Activated T-cell treated with anti-CD3 and anti-CD28 coated beads, Interleukin-2, amount 50 U/mL, for 48 hours (primary cell): Measurements from ENCODE around the gene FLNA.
"Not testable (repeated sequence)": the region's sequence is repeated elsewhere in the genome, so short reads cannot be mapped to it uniquely, and the experiment has no call there.

Experiments used
- DNase-seq, 2 experiments: peaks; one replicate each; pipeline ENCODE4 v3.0.0-alpha.2; 2020

The FLNA gene

GRCh38 chrX:154399527-154400368 is 25.3 kb upstream of the FLNA start:
- DNase-seq, result peak; percentile 41 to 52

GRCh38 chrX:154398668-154399526 is 24.5 kb upstream of the FLNA start:
- DNase-seq, result peak; percentile 84 to 86

GRCh38 chrX:154397888-154398667 is 23.6 kb upstream of the FLNA start, which contains the start of gene RPL10:
Gene RPL10 (plus strand): TSS chrX:154398377. CDS start chrX:154398520, 143 bp downstream.
- peak; percentile 88 to 92 for DNase-seq

- DNase-seq, result peak; percentile 79 to 82
Measured at GRCh38 chrX:154396973-154397887, 22.8 kb upstream of the FLNA start.

- DNase-seq, result not testable (repeated sequence)
Measured at GRCh38 chrX:154396363-154396762, 21.9 kb upstream of the FLNA start.

GRCh38 chrX:154389812-154390747 is 15.6 kb upstream of the FLNA start:
- peak; percentile 55 to 62 for DNase-seq

- DNase-seq, result not testable (repeated sequence)
Measured at GRCh38 chrX:154388649-154389048, 14.2 kb upstream of the FLNA start.

GRCh38 chrX:154388094-154388493 is 13.7 kb upstream of the FLNA start:
- not testable (repeated sequence) for DNase-seq

- DNase-seq, result peak in 1 of 2 experiments; percentile 22
Measured at GRCh38 chrX:154384284-154384892, 10.0 kb upstream of the FLNA start.

GRCh38 chrX:154383359-154384283 is 9.2 kb upstream of the FLNA start:
- DNase-seq, result peak in 1 of 2 experiments; percentile 19

- DNase-seq, result no peak
Measured at GRCh38 chrX:154382483-154383069, 8.1 kb upstream of the FLNA start.

- DNase-seq, result no peak
Measured at GRCh38 chrX:154381271-154381670, 6.8 kb upstream of the FLNA start.

GRCh38 chrX:154380787-154381186 is 6.4 kb upstream of the FLNA start:
- no peak for DNase-seq

- no peak for DNase-seq
Measured at GRCh38 chrX:154380153-154380552, 5.7 kb upstream of the FLNA start.

GRCh38 chrX:154379569-154379951 is 5.1 kb upstream of the FLNA start:
- no peak for DNase-seq

- peak; percentile 94 to 96 for DNase-seq
Measured at GRCh38 chrX:154378799-154379568, 4.5 kb upstream of the FLNA start, which contains the start of gene EMD. Gene EMD (plus strand): TSS chrX:154379295. CDS start chrX:154379485, 190 bp downstream.

GRCh38 chrX:154378059-154378798 is 3.8 kb upstream of the FLNA start:
- DNase-seq, result peak in 1 of 2 experiments; percentile 58
